ENCODE results near the gene ZNRF2. TPM values are rescaled to one million over a fixed set of nuclear protein-coding genes. Genes with fewer than 3 reads are reported as not detected.

The ZNRF2 gene
- polyA plus RNA-seq, 1 of the 3 experiments (the other 2 are of a cell fraction): 4.0 TPM

GRCh38 chr7:30281791-30282190, 2.6 kb upstream of the ZNRF2 start (continued):
- TF ChIP-seq REST (IDR thresholded peaks at IDR 0.05; ENCODE audit: low read depth, low read length) (no peak), MXI1 (IDR thresholded peaks at IDR 0.05; ENCODE audit: low read depth, low read length) (no peak), TCF12 (IDR thresholded peaks at IDR 0.05) (no peak), SIN3A (IDR thresholded peaks at IDR 0.05; ENCODE audit: borderline replicate concordance, low read depth, low read length) (no peak), EP300 (IDR thresholded peaks at IDR 0.05; ENCODE audit: borderline replicate concordance in 1 of 2, low read depth in 1 of 2, low read length in 1 of 2) (no peak), TEAD4 (IDR thresholded peaks at IDR 0.05; ENCODE audit: borderline replicate concordance, insufficient read depth) (no peak), ZBTB33 (IDR thresholded peaks at IDR 0.05; ENCODE audit: borderline replicate concordance, low read depth) (no peak), MEF2A (IDR thresholded peaks at IDR 0.05; ENCODE audit: borderline replicate concordance, low read depth) (no peak), FOXJ3 (CRISPR knock-in tag; IDR thresholded peaks at IDR 0.05) (no peak), ELF1 (IDR thresholded peaks at IDR 0.05) (no peak), TAF1 (IDR thresholded peaks at IDR 0.05; ENCODE audit: borderline replicate concordance, low read depth, low read length) (no peak), PBX3 (IDR thresholded peaks at IDR 0.05) (no peak)

GRCh38 chr7:30282735-30283134, 1.7 kb upstream of the ZNRF2 start:
- H3F3A ChIP-seq (replicated peaks; ENCODE audit: insufficient read depth): peaks cover 14% of the 10 kb centered on the region
- no peaks in the 10 kb centered on the region for H3K9me3 ChIP-seq
- 69% methylated on average over 3 of the region's 3 CpGs for WGBS (ENCODE audit: low lambda C conversion rate)
- H3K27ac ChIP-seq (ENCODE audit: low read depth in 2 of 2, low read length in 1 of 2): no peak overlapping the region
- no peak overlapping the region for H2AFZ ChIP-seq (ENCODE audit: low read depth)
- no peaks in the 10 kb centered on the region for H4K20me1 ChIP-seq (ENCODE audit: insufficient read depth)
- ChIA-PET CTCF (interaction anchor here (0.9 to 4.6 kb wide), 2 partner anchors 31 to 281 kb away, joined by 3 to 20 read pairs; no protein-coding TSS in a partner anchor), POLR2A (no interaction called here)
- DNase-seq: no peak
- no peaks in the 10 kb centered on the region for H3K36me3 ChIP-seq (replicated peaks in 1 of 2; ENCODE audit: control insufficient read depth in 1 of 2, insufficient read depth in 2 of 2, low read length in 1 of 2)
- no peak overlapping the region for H3K4me3 ChIP-seq (ENCODE audit: low read depth in 2 of 2, low read length in 1 of 2)
- no peaks in the 10 kb centered on the region for H3K27me3 ChIP-seq (ENCODE audit: insufficient read depth)
- no peak overlapping the region for H3K4me2 ChIP-seq
- peaks cover 19% of the 10 kb centered on the region for H3K79me2 ChIP-seq (ENCODE audit: insufficient read depth)
- H3K9ac ChIP-seq: no peak overlapping the region
- H3K9me2 ChIP-seq: no peaks in the 10 kb centered on the region
- TF ChIP-seq TCF12 (IDR thresholded peaks at IDR 0.05) (no peak), CTCF (IDR thresholded peaks at IDR 0.05) (no peak), JUND (IDR thresholded peaks at IDR 0.05) (no peak), TAF1 (IDR thresholded peaks at IDR 0.05; ENCODE audit: borderline replicate concordance, low read depth, low read length) (no peak), EP300 (IDR thresholded peaks at IDR 0.05; ENCODE audit: borderline replicate concordance in 1 of 2, low read depth in 1 of 2, low read length in 1 of 2) (no peak), GATA2 (CRISPR knock-in tag; IDR thresholded peaks at IDR 0.05) (no peak), MEF2A (IDR thresholded peaks at IDR 0.05; ENCODE audit: borderline replicate concordance, low read depth) (no peak), RCOR1 (IDR thresholded peaks at IDR 0.05; ENCODE audit: low read length) (no peak), FOXM1 (IDR thresholded peaks at IDR 0.05; ENCODE audit: low read depth) (no peak)
- peaks cover 2 to 6% of the 10 kb centered on the region in 2 experiments; a peak in 3 of 4 replicates for H3K4me1 ChIP-seq (ENCODE audit: control insufficient read depth in 1 of 2, insufficient read depth in 2 of 2, low read depth in 1 of 2, low read length in 1 of 2)
